ENCODE data around the gene BOLA3.

BOLA3 gene

DNA sequence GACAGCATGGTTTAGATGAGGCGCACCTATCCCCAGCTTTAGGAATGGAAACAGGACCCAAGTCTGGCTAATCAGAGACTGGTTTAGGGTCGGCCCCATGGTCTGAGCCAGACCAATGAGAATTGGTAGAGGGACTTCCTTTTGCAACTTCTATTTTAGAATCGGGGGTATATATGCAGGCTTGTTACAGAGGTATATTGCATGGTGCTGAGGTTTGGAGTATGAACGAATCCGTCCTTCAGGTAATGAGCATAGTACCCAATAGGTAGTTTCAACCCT is 1.5 kb upstream of the BOLA3 start:
- Histone ChIP-seq H3K9me3 (ENCODE audit: control insufficient read depth, low read length) (no peaks in the 10 kb centered on the region), H2BK5ac (ENCODE audit: low read depth, low read length, poor library complexity, severe bottlenecking) (no peak overlapping the region), H3K4me2 (ENCODE audit: low read length, poor library complexity, severe bottlenecking) (no peak overlapping the region), H3K36me3 (ENCODE audit: control insufficient read depth in 1 of 2, insufficient read depth in 2 of 2, low read depth in 1 of 2, low read length in 2 of 2) (peaks cover 5 to 44% of the 10 kb centered on the region in 2 experiments), H3K27me3 (ENCODE audit: control insufficient read depth in 1 of 2, insufficient read depth in 1 of 2, low read length in 2 of 2) (no peaks in the 10 kb centered on the region), H3K79me1 (replicated peaks; ENCODE audit: low read length, poor library complexity, severe bottlenecking) (peaks cover 35% of the 10 kb centered on the region), H4K8ac (ENCODE audit: low read length) (no peak overlapping the region), H3K14ac (ENCODE audit: low read length in 2 of 2) (no peak overlapping the region), H2AK5ac (ENCODE audit: low read length, severe bottlenecking) (no peak overlapping the region), H3K18ac (ENCODE audit: low read depth in 1 of 2, low read length in 2 of 2) (no peak overlapping the region), H4K91ac (ENCODE audit: low read length) (no peak overlapping the region), H3K4me3 (ENCODE audit: insufficient read depth in 1 of 2, low read depth in 1 of 2, low read length in 2 of 2) (no peak overlapping the region), H2BK120ac (ENCODE audit: low read depth, low read length) (no peak overlapping the region), H2BK15ac (ENCODE audit: low read depth, poor library complexity, severe bottlenecking) (no peak overlapping the region), H3K27ac (ENCODE audit: low read length, poor library complexity, severe bottlenecking) (no peak overlapping the region), H2BK12ac (ENCODE audit: low read length in 2 of 2) (no peak overlapping the region), H3K9ac (ENCODE audit: low read length) (no peak overlapping the region), H3K4me1 (ENCODE audit: control insufficient read depth, insufficient read depth, low read depth, low read length) (peaks cover 16% of the 10 kb centered on the region), H3K4ac (ENCODE audit: low read depth in 1 of 2, low read length in 2 of 2) (no peak overlapping the region), H3K23ac (ENCODE audit: low read length in 2 of 2) (no peak overlapping the region), H2AFZ (ENCODE audit: low read depth, low read length) (no peak overlapping the region)
- 98% methylated on average over 3 of the region's 5 CpGs for WGBS
- DNase-seq, result no peak

DNA sequence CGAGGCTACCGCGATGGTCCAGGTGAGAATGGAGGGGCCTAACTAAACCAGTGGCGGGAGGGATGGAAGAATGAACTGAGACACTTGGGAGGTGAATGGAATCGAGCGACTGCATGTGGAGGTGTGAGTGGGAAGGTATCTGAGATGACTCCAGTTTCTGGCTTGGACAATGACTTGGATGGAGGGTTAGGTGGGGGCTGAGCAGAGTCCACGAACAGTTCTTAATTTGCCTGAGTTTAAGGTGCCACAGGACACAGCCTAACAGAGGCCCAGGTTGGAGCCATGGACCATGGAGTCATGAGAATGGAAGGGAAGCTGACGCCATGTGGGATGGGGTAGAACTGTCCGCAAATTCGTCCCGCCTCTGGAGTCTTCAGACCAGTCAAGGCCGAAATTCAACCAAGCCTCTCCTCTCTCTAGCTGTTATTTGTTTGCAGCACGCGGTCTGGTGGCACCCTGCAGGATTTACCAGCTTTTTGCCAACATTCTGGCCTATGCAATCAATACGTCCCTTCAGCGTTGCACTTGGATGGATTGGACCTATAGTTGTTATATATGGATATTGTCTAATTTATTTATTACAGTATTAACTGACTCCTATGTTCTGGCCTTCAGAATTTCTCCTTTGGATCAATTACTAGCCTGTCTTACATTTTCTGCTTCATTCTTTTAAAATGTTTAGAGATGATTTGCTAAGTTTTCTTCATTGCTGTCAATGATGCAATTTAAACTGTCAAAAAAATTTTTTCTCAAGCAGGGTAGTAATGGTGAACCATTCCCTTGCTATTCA is 940 bp upstream of the BOLA3 start:
- Histone ChIP-seq H2AK5ac (ENCODE audit: low read length, severe bottlenecking) (peak overlapping the region; percentile 68), H3K4me1 (ENCODE audit: control insufficient read depth, insufficient read depth, low read depth, low read length) (peaks cover 16% of the 10 kb centered on the region)
- 58% methylated on average over 14 of the region's 16 CpGs for WGBS

DNA sequence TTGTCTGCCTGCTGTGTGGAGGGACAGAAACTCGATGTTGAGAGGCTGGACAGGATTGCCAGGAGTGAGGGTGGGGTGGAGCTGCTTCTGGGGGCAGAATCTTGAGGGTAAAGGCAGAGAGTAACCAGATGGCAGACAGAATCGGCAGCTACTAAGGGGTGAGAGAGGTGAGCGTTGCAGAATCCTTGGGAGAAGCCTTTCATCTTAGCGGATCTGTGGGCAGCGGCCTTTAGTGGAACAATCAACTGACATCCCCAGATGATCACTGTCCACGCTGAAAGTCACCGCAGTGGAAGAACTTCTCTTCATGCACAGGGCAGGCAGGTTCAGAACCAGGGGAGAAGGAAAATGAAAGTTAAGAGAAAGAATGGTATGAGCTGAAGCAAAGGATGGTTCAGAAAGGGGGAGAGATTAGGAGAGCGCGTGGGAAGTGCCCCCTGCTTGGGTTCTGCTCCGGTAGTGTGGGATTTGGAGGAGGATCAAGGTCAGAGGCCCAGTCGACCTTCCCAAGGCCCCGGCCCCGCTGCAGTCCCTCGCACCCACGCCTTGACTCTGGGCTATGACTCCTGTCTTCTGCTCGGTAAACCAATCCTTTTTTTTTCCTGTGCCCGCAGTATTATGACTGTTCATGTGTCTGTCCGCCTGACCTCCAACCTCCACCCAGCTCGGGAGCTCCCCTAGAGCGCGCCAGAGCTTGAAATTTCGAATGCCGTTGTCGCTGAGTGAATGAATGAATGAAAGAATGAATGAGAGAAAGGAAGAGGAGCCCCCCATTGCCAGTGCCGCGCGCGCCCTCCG is 584 bp downstream of the BOLA3 start:
- H2AK5ac ChIP-seq (ENCODE audit: low read length, severe bottlenecking), result no peak overlapping the region
- peak overlapping the region; percentile 93 to 97 for H3K4me3 ChIP-seq (ENCODE audit: insufficient read depth in 1 of 2, low read depth in 1 of 2, low read length in 2 of 2)
- no peaks in the 10 kb centered on the region for H3K9me3 ChIP-seq (ENCODE audit: control insufficient read depth, low read length)
- peak overlapping the region; percentile 93 for H3K4me2 ChIP-seq (ENCODE audit: low read length, poor library complexity, severe bottlenecking)
- peak overlapping the region; percentile 84 for H4K91ac ChIP-seq (ENCODE audit: low read length)
- H4K8ac ChIP-seq (ENCODE audit: low read length), result peak overlapping the region; percentile 83
- no peak overlapping the region for H2BK5ac ChIP-seq (ENCODE audit: low read depth, low read length, poor library complexity, severe bottlenecking)
- H3K27me3 ChIP-seq (ENCODE audit: control insufficient read depth in 1 of 2, insufficient read depth in 1 of 2, low read length in 2 of 2), result no peaks in the 10 kb centered on the region
- H3K23ac ChIP-seq (ENCODE audit: low read length in 2 of 2), result peak overlapping the region in 1 of 2 experiments; percentile 70
- H2BK12ac ChIP-seq (ENCODE audit: low read length in 2 of 2), result peak overlapping the region in 1 of 2 experiments; percentile 37
- H2BK120ac ChIP-seq (ENCODE audit: low read depth, low read length), result no peak overlapping the region
- 18% methylated on average over 24 of the region's 29 CpGs for WGBS
- peak overlapping the region in 1 of 2 experiments; percentile 93 for H3K18ac ChIP-seq (ENCODE audit: low read depth in 1 of 2, low read length in 2 of 2)
- peak overlapping the region; percentile 92 for H2AFZ ChIP-seq (ENCODE audit: low read depth, low read length)
- peaks cover 7 to 34% of the 10 kb centered on the region in 2 experiments for H3K36me3 ChIP-seq (ENCODE audit: control insufficient read depth in 1 of 2, insufficient read depth in 2 of 2, low read depth in 1 of 2, low read length in 2 of 2)
- peaks cover 16% of the 10 kb centered on the region for H3K4me1 ChIP-seq (ENCODE audit: control insufficient read depth, insufficient read depth, low read depth, low read length)
- H2BK15ac ChIP-seq (ENCODE audit: low read depth, poor library complexity, severe bottlenecking), result no peak overlapping the region
- peak overlapping the region; percentile 63 to 85 for H3K4ac ChIP-seq (ENCODE audit: low read depth in 1 of 2, low read length in 2 of 2)
- peak overlapping the region; percentile 89 for H3K9ac ChIP-seq (ENCODE audit: low read length)
- H3K79me1 ChIP-seq (replicated peaks; ENCODE audit: low read length, poor library complexity, severe bottlenecking), result peaks cover 34% of the 10 kb centered on the region
- H3K27ac ChIP-seq (ENCODE audit: low read length, poor library complexity, severe bottlenecking), result no peak overlapping the region
- DNase-seq, result peak; percentile 49
- H3K14ac ChIP-seq (ENCODE audit: low read length in 2 of 2), result no peak overlapping the region

More for the DNA sequence above, 940 bp upstream of the BOLA3 start:
- no peak overlapping the region for H2BK5ac ChIP-seq (ENCODE audit: low read depth, low read length, poor library complexity, severe bottlenecking)
- no peak for DNase-seq
- H3K27ac ChIP-seq (ENCODE audit: low read length, poor library complexity, severe bottlenecking), result peak overlapping the region; percentile 82
- no peak overlapping the region for H3K23ac ChIP-seq (ENCODE audit: low read length in 2 of 2)
- peak overlapping the region; percentile 39 for H4K91ac ChIP-seq (ENCODE audit: low read length)
- peaks cover 35% of the 10 kb centered on the region for H3K79me1 ChIP-seq (replicated peaks; ENCODE audit: low read length, poor library complexity, severe bottlenecking)
- peak overlapping the region; percentile 32 to 57 for H3K4ac ChIP-seq (ENCODE audit: low read depth in 1 of 2, low read length in 2 of 2)
- no peak overlapping the region for H2BK12ac ChIP-seq (ENCODE audit: low read length in 2 of 2)
- H3K4me3 ChIP-seq (ENCODE audit: insufficient read depth in 1 of 2, low read depth in 1 of 2, low read length in 2 of 2), result peak overlapping the region; percentile 93 to 97
- H3K27me3 ChIP-seq (ENCODE audit: control insufficient read depth in 1 of 2, insufficient read depth in 1 of 2, low read length in 2 of 2), result no peaks in the 10 kb centered on the region
- H3K36me3 ChIP-seq (ENCODE audit: control insufficient read depth in 1 of 2, insufficient read depth in 2 of 2, low read depth in 1 of 2, low read length in 2 of 2), result peaks cover 5 to 40% of the 10 kb centered on the region in 2 experiments
- H2AFZ ChIP-seq (ENCODE audit: low read depth, low read length), result peak overlapping the region; percentile 89
- no peaks in the 10 kb centered on the region for H3K9me3 ChIP-seq (ENCODE audit: control insufficient read depth, low read length)
- H3K18ac ChIP-seq (ENCODE audit: low read depth in 1 of 2, low read length in 2 of 2), result peak overlapping the region; percentile 93 to 95
- peak overlapping the region; percentile 84 for H3K9ac ChIP-seq (ENCODE audit: low read length)
- no peak overlapping the region for H2BK120ac ChIP-seq (ENCODE audit: low read depth, low read length)
- H3K14ac ChIP-seq (ENCODE audit: low read length in 2 of 2), result peak overlapping the region in 1 of 2 experiments; percentile 42
- peak overlapping the region; percentile 87 for H3K4me2 ChIP-seq (ENCODE audit: low read length, poor library complexity, severe bottlenecking)
- peak overlapping the region; percentile 98 for H4K8ac ChIP-seq (ENCODE audit: low read length)
- no peak overlapping the region for H2BK15ac ChIP-seq (ENCODE audit: low read depth, poor library complexity, severe bottlenecking)

- Histone ChIP-seq H3K27me3 (ENCODE audit: control insufficient read depth in 1 of 2, insufficient read depth in 1 of 2, low read length in 2 of 2) (no peaks in the 10 kb centered on the region), H3K18ac (ENCODE audit: low read depth in 1 of 2, low read length in 2 of 2) (no peak overlapping the region), H3K14ac (ENCODE audit: low read length in 2 of 2) (no peak overlapping the region), H2BK15ac (ENCODE audit: low read depth, poor library complexity, severe bottlenecking) (no peak overlapping the region), H3K4me3 (ENCODE audit: insufficient read depth in 1 of 2, low read depth in 1 of 2, low read length in 2 of 2) (no peak overlapping the region), H3K4me1 (ENCODE audit: control insufficient read depth, insufficient read depth, low read depth, low read length) (peaks cover 10% of the 10 kb centered on the region), H2BK120ac (ENCODE audit: low read depth, low read length) (no peak overlapping the region), H3K9ac (ENCODE audit: low read length) (no peak overlapping the region), H3K36me3 (ENCODE audit: control insufficient read depth in 1 of 2, insufficient read depth in 2 of 2, low read depth in 1 of 2, low read length in 2 of 2) (peaks cover 32 to 42% of the 10 kb centered on the region in 2 experiments), H3K4ac (ENCODE audit: low read depth in 1 of 2, low read length in 2 of 2) (no peak overlapping the region), H2BK12ac (ENCODE audit: low read length in 2 of 2) (no peak overlapping the region), H4K8ac (ENCODE audit: low read length) (no peak overlapping the region), H3K79me1 (replicated peaks; ENCODE audit: low read length, poor library complexity, severe bottlenecking) (peaks cover 48% of the 10 kb centered on the region), H2BK5ac (ENCODE audit: low read depth, low read length, poor library complexity, severe bottlenecking) (no peak overlapping the region), H4K91ac (ENCODE audit: low read length) (no peak overlapping the region), H3K9me3 (ENCODE audit: control insufficient read depth, low read length) (no peaks in the 10 kb centered on the region), H3K27ac (ENCODE audit: low read length, poor library complexity, severe bottlenecking) (no peak overlapping the region), H3K4me2 (ENCODE audit: low read length, poor library complexity, severe bottlenecking) (no peak overlapping the region), H3K23ac (ENCODE audit: low read length in 2 of 2) (no peak overlapping the region), H2AFZ (ENCODE audit: low read depth, low read length) (no peak overlapping the region), H2AK5ac (ENCODE audit: low read length, severe bottlenecking) (no peak overlapping the region)
- DNase-seq, result no peak
- 71% methylated on average over 6 of the region's 6 CpGs for WGBS
These were observed 5.4 kb downstream of the BOLA3 start for GRCh38 chr2:74142340-74142739.

Measured in mesenchymal stem cell (in vitro differentiated cells and primary cell).